Transverse colon (tissue), 4 donors: Measurements from ENCODE around the gene HELB.

ENCODE experiments used
- EP300 ChIP-seq: sonication (generic); formaldehyde crosslinking; IDR thresholded peaks from one replicate; pipeline ENCODE4 v1.6.1; 2017; ENCODE audit warnings: antibody characterized with exemption, low read depth
- POLR2A ChIP-seq: fragments of 450-650 bp; IDR thresholded peaks from one replicate; pipeline ENCODE4 v1.6.1; 2016; ENCODE audit warnings: antibody characterized with exemption, mild to moderate bottlenecking, moderate library complexity
- POLR2AphosphoS5 ChIP-seq, 3 donors: sonication (generic); formaldehyde crosslinking; IDR thresholded peaks; one replicate each; pipeline ENCODE4 v1.6.1; 2016; ENCODE audit warnings: antibody characterized with exemption in 3 of 3
- TF ChIP-seq, protein P1 (sequence below), 5 experiments: fragments of 200-600 bp in 3 of 5; fragments of 450-650 bp in 2 of 5; sonication (generic) in 3 of 5; IDR thresholded peaks; 1 replicate in 2 of 5; 2 replicates in 3 of 5; pipeline ENCODE4 v1.5.1; 2016 to 2017; ENCODE audit warnings: antibody characterized with exemption in 5 of 5, inconsistent platforms in 3 of 5, mild to moderate bottlenecking in 2 of 5, moderate library complexity in 1 of 5

- TF ChIP-seq, protein P1, sequence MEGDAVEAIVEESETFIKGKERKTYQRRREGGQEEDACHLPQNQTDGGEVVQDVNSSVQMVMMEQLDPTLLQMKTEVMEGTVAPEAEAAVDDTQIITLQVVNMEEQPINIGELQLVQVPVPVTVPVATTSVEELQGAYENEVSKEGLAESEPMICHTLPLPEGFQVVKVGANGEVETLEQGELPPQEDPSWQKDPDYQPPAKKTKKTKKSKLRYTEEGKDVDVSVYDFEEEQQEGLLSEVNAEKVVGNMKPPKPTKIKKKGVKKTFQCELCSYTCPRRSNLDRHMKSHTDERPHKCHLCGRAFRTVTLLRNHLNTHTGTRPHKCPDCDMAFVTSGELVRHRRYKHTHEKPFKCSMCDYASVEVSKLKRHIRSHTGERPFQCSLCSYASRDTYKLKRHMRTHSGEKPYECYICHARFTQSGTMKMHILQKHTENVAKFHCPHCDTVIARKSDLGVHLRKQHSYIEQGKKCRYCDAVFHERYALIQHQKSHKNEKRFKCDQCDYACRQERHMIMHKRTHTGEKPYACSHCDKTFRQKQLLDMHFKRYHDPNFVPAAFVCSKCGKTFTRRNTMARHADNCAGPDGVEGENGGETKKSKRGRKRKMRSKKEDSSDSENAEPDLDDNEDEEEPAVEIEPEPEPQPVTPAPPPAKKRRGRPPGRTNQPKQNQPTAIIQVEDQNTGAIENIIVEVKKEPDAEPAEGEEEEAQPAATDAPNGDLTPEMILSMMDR (IDR thresholded peaks at IDR 0.05), result no peak
- TF ChIP-seq POLR2AphosphoS5 (IDR thresholded peaks at IDR 0.05), result no peak
- no peak for TF ChIP-seq POLR2A
- TF ChIP-seq EP300, result no peak
These were observed 64.8 kb downstream of the HELB start for GRCh38 chr12:66367015-66367667.
